Heart left ventricle (tissue), 13 donors: ENCODE measurements around the gene LIPK.

ENCODE experiments used
- POLR2A ChIP-seq, 2 donors: fragments of 450-650 bp; IDR thresholded peaks; one replicate each; pipeline ENCODE4 v1.6.1; 2017; ENCODE audit warnings: antibody characterized with exemption in 2 of 2, mild to moderate bottlenecking in 2 of 2, moderate library complexity in 2 of 2
- TF ChIP-seq, protein P1 (sequence below), 12 donors: fragments of 200-600 bp; sonication (generic) in 4 of 12; IDR thresholded peaks; one replicate each; pipeline versions ENCODE4 v1.5.0 to v1.8.0; 2018 to 2022; ENCODE audit warnings: antibody characterized with exemption in 12 of 12, mild to moderate bottlenecking in 5 of 12
- donor health status: ischemic (EF 13 %, LVEDD 7.1; RV severe dilation, severe dysfunction).
- donor health status: DM: no; HTN: yes; CAD: no.
- donor health status: DM: no; HTN: no; CAD: no.
- donor health status: ischemic (EF 25% LVEDD 6.9; RV normal size, moderate dysfunction).
- donor health status: ischemic (EF 25% LVEDD 5.7; RV mildly dilated, moderate dysfunction).
- donor health status: ischemic (EF 35%, LVEDD 5.7; RV mildly dilated, moderate dysfunction).
- donor health status: nonischemic (EF 11% LVEDD 7.7; RV severe dilation, severe dysfunction).
- donor health status: DM: yes; HTN: yes; CAD: no.
- donor health status: PGD.
- donor health status: ischemic (EF 29% LVEDD 5.4; RV normal size, mild dysfunction).
- donor health status: nonischemic (EF 23%, LVEDD 6.1; RV moderate dilation, normal function).

DNA sequence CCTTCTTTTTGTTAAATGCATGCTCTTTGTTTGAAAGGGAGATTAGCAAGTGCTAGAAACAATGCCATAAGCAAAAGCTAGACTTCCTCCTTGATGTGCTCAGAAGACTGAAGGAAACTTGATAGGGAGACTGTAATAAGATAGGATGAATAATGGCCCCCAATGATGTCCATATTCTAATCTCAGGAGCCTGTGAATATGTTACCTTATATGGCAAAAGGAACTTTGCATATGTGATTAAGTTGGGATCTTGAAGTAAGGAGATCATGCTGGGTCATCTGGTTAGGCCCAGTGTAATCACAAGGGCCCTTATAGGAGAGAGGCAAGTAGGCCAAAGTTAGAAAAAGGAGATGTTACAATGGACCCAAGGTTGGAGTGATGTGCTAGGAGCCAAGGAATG is 82.9 kb downstream of the LIPK start:
- TF ChIP-seq, protein P1, sequence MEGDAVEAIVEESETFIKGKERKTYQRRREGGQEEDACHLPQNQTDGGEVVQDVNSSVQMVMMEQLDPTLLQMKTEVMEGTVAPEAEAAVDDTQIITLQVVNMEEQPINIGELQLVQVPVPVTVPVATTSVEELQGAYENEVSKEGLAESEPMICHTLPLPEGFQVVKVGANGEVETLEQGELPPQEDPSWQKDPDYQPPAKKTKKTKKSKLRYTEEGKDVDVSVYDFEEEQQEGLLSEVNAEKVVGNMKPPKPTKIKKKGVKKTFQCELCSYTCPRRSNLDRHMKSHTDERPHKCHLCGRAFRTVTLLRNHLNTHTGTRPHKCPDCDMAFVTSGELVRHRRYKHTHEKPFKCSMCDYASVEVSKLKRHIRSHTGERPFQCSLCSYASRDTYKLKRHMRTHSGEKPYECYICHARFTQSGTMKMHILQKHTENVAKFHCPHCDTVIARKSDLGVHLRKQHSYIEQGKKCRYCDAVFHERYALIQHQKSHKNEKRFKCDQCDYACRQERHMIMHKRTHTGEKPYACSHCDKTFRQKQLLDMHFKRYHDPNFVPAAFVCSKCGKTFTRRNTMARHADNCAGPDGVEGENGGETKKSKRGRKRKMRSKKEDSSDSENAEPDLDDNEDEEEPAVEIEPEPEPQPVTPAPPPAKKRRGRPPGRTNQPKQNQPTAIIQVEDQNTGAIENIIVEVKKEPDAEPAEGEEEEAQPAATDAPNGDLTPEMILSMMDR (IDR thresholded peaks at IDR 0.05) = no peak
- no peak for TF ChIP-seq POLR2A (IDR thresholded peaks at IDR 0.05)
